IMR-90 (cell line): ENCODE measurements around the gene PLD6. TPM values are rescaled to one million over a fixed set of nuclear protein-coding genes. Genes with fewer than 3 reads are reported as not detected.

ENCODE experiments used
- ATAC-seq: fragments of 200-7000 bp; cut with Tn5 transposase; 2 replicates; pipeline ENCODE4 v1.9.1; 2020; ENCODE audit warnings: low read depth, mild to moderate bottlenecking, moderate library complexity
- BruUV-seq: library from RNA; stranded (reverse); fragments of 400-500 nt; replicated peaks from 2 replicates; lab custom pipeline; 2021; lab: Mats Ljungman, UMichigan
- CTCF ChIA-PET: fragments of 300-600 bp; formaldehyde crosslinking; extraction: SDS; loops from one replicate; lab custom pipeline; 2021; ENCODE audit warnings: antibody characterized with exemption; lab: Yijun Ruan, JAX
- POLR2A ChIA-PET: fragments of 300-600 bp; sonication (Branson Sonifier 250); formaldehyde crosslinking; loops from one replicate; lab custom pipeline; 2022; ENCODE audit warnings: antibody characterized with exemption; ENCODE audit not compliant: unreplicated experiment; lab: Charles Lee
- DNase-seq: peaks from one replicate; pipeline ENCODE4 v3.0.0; 2013
- H2AFZ ChIP-seq: replicated peaks from 2 replicates; pipeline ENCODE3; 2013; ENCODE audit warnings: low read length, mild to moderate bottlenecking; ENCODE audit not compliant: poor library complexity
- H2AK5ac ChIP-seq: 2 replicates; pipeline ENCODE4 v1.6.1; 2013; ENCODE audit warnings: low read depth, low read length, inconsistent platforms
- H2AK9ac ChIP-seq: replicated peaks from 2 replicates; pipeline ENCODE3; 2013; ENCODE audit warnings: mild to moderate bottlenecking, low read depth, low read length, moderate library complexity; ENCODE audit not compliant: poor library complexity
- H2BK120ac ChIP-seq: 2 replicates; pipeline ENCODE4 v1.6.1; 2013; ENCODE audit warnings: low read depth, low read length, inconsistent platforms
- H2BK15ac ChIP-seq: 3 replicates; pipeline ENCODE4 v1.6.1; 2013; ENCODE audit warnings: low read depth, low read length, inconsistent platforms
- H2BK20ac ChIP-seq: 2 replicates; pipeline ENCODE4 v1.6.1; 2013; ENCODE audit warnings: low read depth, mild to moderate bottlenecking, inconsistent platforms, low read length, moderate library complexity
- H2BK5ac ChIP-seq: 2 replicates; pipeline ENCODE4 v1.6.1; 2013; ENCODE audit warnings: mild to moderate bottlenecking, low read depth, low read length, inconsistent platforms; ENCODE audit not compliant: poor library complexity, severe bottlenecking
- H3K14ac ChIP-seq: replicated peaks from 2 replicates; pipeline ENCODE4 v1.6.1; 2013; ENCODE audit warnings: low read depth, low read length, inconsistent platforms
- H3K18ac ChIP-seq: 2 replicates; pipeline ENCODE4 v1.6.1; 2013; ENCODE audit warnings: low read depth, low read length, control low read depth
- H3K23ac ChIP-seq: 2 replicates; pipeline ENCODE4 v1.6.1; 2013; ENCODE audit warnings: low read depth, low read length, inconsistent platforms
- H3K27ac ChIP-seq: 2 replicates; pipeline ENCODE4 v1.5.1; 2013; ENCODE audit warnings: mild to moderate bottlenecking, control low read depth, low read length; ENCODE audit not compliant: insufficient read depth
- H3K27me3 ChIP-seq: 2 replicates; pipeline ENCODE4 v1.6.1; 2013; ENCODE audit warnings: low read length; ENCODE audit not compliant: control insufficient read depth, insufficient read depth
- H3K36me3 ChIP-seq: 2 replicates; pipeline ENCODE4 v1.6.1; 2013; ENCODE audit warnings: low read length, mixed read lengths; ENCODE audit not compliant: control insufficient read depth, insufficient read depth
- H3K4ac ChIP-seq: 2 replicates; pipeline ENCODE4 v1.6.1; 2013; ENCODE audit warnings: low read depth, low read length, inconsistent platforms
- H3K4me1 ChIP-seq: 2 replicates; pipeline ENCODE4 v1.6.1; 2013; ENCODE audit warnings: low read length, mixed read lengths; ENCODE audit not compliant: control insufficient read depth, insufficient read depth
- H3K4me2 ChIP-seq: 2 replicates; pipeline ENCODE4 v1.6.1; 2013; ENCODE audit warnings: low read depth, mild to moderate bottlenecking, control low read depth, low read length, moderate library complexity
- H3K4me3 ChIP-seq: 2 replicates; pipeline ENCODE4 v1.5.1; 2013; ENCODE audit warnings: low read depth, mild to moderate bottlenecking, control low read depth, low read length, moderate library complexity; ENCODE audit not compliant: insufficient read depth
- H3K56ac ChIP-seq: 2 replicates; pipeline ENCODE4 v1.6.1; 2013; ENCODE audit warnings: low read length, inconsistent platforms; ENCODE audit not compliant: insufficient read depth; ENCODE audit errors: extremely low read depth
- H3K79me1 ChIP-seq, 2 experiments: 2 replicates each; pipeline ENCODE4 v1.6.1; 2013; ENCODE audit warnings: low read length in 2 of 2, inconsistent platforms in 1 of 2, low read depth in 1 of 2
- H3K9ac ChIP-seq: 2 replicates; pipeline ENCODE4 v1.6.1; 2013; ENCODE audit warnings: low read depth, low read length, control low read depth
- H3K9me1 ChIP-seq: 2 replicates; pipeline ENCODE4 v1.6.1; 2013; ENCODE audit warnings: low read length, inconsistent platforms; ENCODE audit not compliant: insufficient read depth
- H3K9me3 ChIP-seq: 2 replicates; pipeline ENCODE4 v1.6.1; 2013; ENCODE audit warnings: low read length; ENCODE audit not compliant: control insufficient read depth, insufficient read depth
- H4K20me1 ChIP-seq: 2 replicates; pipeline ENCODE4 v1.6.1; 2013; ENCODE audit warnings: low read length, inconsistent platforms; ENCODE audit not compliant: insufficient read depth
- H4K5ac ChIP-seq: 2 replicates; pipeline ENCODE4 v1.6.1; 2013; ENCODE audit warnings: mild to moderate bottlenecking, low read depth, low read length, control low read depth
- H4K8ac ChIP-seq, 2 experiments: 2 replicates each; pipeline ENCODE4 v1.6.1; 2013; ENCODE audit warnings: low read depth in 2 of 2, low read length in 2 of 2, control low read depth in 1 of 2, inconsistent platforms in 1 of 2
- H4K91ac ChIP-seq: 2 replicates; pipeline ENCODE4 v1.6.1; 2013; ENCODE audit warnings: low read depth, low read length, inconsistent platforms; ENCODE audit not compliant: insufficient read depth
- FOS ChIP-seq: fragments of 150-350 bp; IDR thresholded peaks from 2 replicates; pipeline ENCODE4 v1.6.1; 2016; ENCODE audit warnings: low read depth, low read length
- MAZ ChIP-seq: IDR thresholded peaks from 2 replicates; pipeline ENCODE4 v1.6.1; 2012; ENCODE audit warnings: low read depth, mild to moderate bottlenecking, low read length, improper control_type of control experiment, moderate library complexity, borderline replicate concordance
- RAD21 ChIP-seq: IDR thresholded peaks from 2 replicates; pipeline ENCODE4 v1.6.1; 2012; ENCODE audit warnings: low read length, improper control_type of control experiment
- RCOR1 ChIP-seq: IDR thresholded peaks from 2 replicates; pipeline ENCODE4 v1.6.1; 2012; ENCODE audit warnings: mild to moderate bottlenecking, low read length, improper control_type of control experiment; ENCODE audit not compliant: insufficient replicate concordance
- WGBS, 2 experiments: methylation state at CpG; one replicate each; pipeline versions ENCODE4 v1.1.5 to v1.1.7; 2013; ENCODE audit warnings: missing lambda C conversion rate in 2 of 2; ENCODE audit not compliant: insufficient read length in 1 of 2; ENCODE audit errors: extremely low coverage in 2 of 2; 5-methylcytosine and 5-hydroxymethylcytosine counted together
- dilution Hi-C: fragments of 300-500 bp; cut with HindIII; formaldehyde crosslinking; loops from one replicate; pipeline ENCODE4 v1.14.3; 2018; ENCODE audit warnings: low sequenced_read_pairs; ENCODE audit not compliant: unreplicated experiment
- in situ Hi-C: fragments of 300-500 bp; cut with MboI; formaldehyde crosslinking; loops from 3 replicates; pipeline ENCODE4 v1.14.3; 2019; ENCODE audit warnings: low sequenced_read_pairs, inconsistent platforms, mixed read lengths
- intact Hi-C: fragments of 100-400 bp; cut with micrococcal nuclease; formaldehyde crosslinking; loops from 2 replicates; pipeline ENCODE4 v1.10.0; 2022
- microRNA-seq, 2 experiments: library from miRNA; stranded (forward) in 1 of 2; unstranded in 1 of 2; fragments of 10-50 nt in 1 of 2; fragments of <30 nt in 1 of 2; gene quantifications in 1 of 2; microRNA quantifications in 1 of 2; one replicate each; pipeline versions ENCODE3 to v1.1.0; 2013 to 2020; ENCODE audit not compliant: insufficient read depth in 1 of 2, insufficient read length in 1 of 2, unreplicated experiment in 1 of 2
- polyA plus RNA-seq, 3 experiments: library from polyadenylated mRNA; depleted of rRNA; stranded (reverse); fragments of >200 nt; gene quantifications; 2 replicates each; pipeline ENCODE4 v1.2.3, GENCODE V29; 2012; ENCODE audit warnings: low replicate concordance in 1 of 3
- small RNA-seq, 5 experiments: library from RNA; depleted of rRNA; stranded (forward); fragments of <200 nt; gene quantifications; one replicate each; pipeline ENCODE3, GENCODE V24; 2012
- total RNA-seq: library from RNA; depleted of rRNA; stranded (reverse); fragments of >200 nt; gene quantifications from 2 replicates; pipeline ENCODE4 v1.2.3, GENCODE V29; 2012; rRNA removed

The PLD6 gene
- total and polyA plus RNA-seq, 2 of the 4 experiments (the other 2 are of a cell fraction): 1.1 to 1.5 TPM

- H2BK5ac ChIP-seq: peak overlapping the region; percentile 91
- POLR2A ChIA-PET: no interaction called here
- H3K4ac ChIP-seq: peak overlapping the region; percentile 83
- H3K9me3 ChIP-seq: no peaks in the 10 kb centered on the region
- in situ Hi-C loops: no loop called here
- no TSS peak for BruUV-seq
- peak overlapping the region; percentile 63; the same call in 1 of the 3 replicates for H2BK15ac ChIP-seq
- H2AK5ac ChIP-seq: peak overlapping the region; percentile 71; the same call in 1 of the 2 replicates
- peak overlapping the region; percentile 53 for H3K27ac ChIP-seq
- peak overlapping the region; percentile 73; the same call in 1 of the 2 replicates for H2BK20ac ChIP-seq
- H3K36me3 ChIP-seq: peaks cover 68% of the 10 kb centered on the region
- 100% methylated on average over 1 of the region's 5 CpGs; no CpG with 5 or more reads in 1 of the 2 experiments for WGBS, 2 experiments
- dilution Hi-C loops: no loop called here
- peaks cover 30% of the 10 kb centered on the region for H3K9me1 ChIP-seq
- peaks cover 22 to 64% of the 10 kb centered on the region in 2 experiments for H3K79me1 ChIP-seq
- H3K4me3 ChIP-seq: no peak overlapping the region
- H4K91ac ChIP-seq: peak overlapping the region; percentile 65; the same call in 1 of the 2 replicates
- TF ChIP-seq RAD21: peak; percentile 8; the same call in 1 of the 2 replicates
- peak; percentile 84 for TF ChIP-seq RCOR1
- TF ChIP-seq FOS: peak; percentile 74
- no peak for TF ChIP-seq MAZ
- H3K4me2 ChIP-seq: peak overlapping the region; percentile 25; the same call in 1 of the 2 replicates
- peak; percentile 90 for DNase-seq
- H3K4me1 ChIP-seq: peaks cover 21% of the 10 kb centered on the region
- peak overlapping the region; percentile 73; the same call in 1 of the 2 replicates for H3K23ac ChIP-seq
- H3K56ac ChIP-seq: no peak overlapping the region
- peak overlapping the region; percentile 56; the same call in 1 of the 2 replicates for H2BK120ac ChIP-seq
- peaks cover 25% of the 10 kb centered on the region for H4K20me1 ChIP-seq
- H3K9ac ChIP-seq: no peak overlapping the region
- CTCF ChIA-PET: no interaction called here
- peak; percentile 41 for ATAC-seq
- H2AFZ ChIP-seq: no peak overlapping the region
- intact Hi-C loops: loop anchor here (5.0 kb wide), 1 partner anchor 109 kb away; the partner anchor contains the start of gene MPRIP
- peak overlapping the region; percentile 93 for H2AK9ac ChIP-seq
- H3K27me3 ChIP-seq: no peaks in the 10 kb centered on the region
- H4K5ac ChIP-seq: peak overlapping the region; percentile 8; the same call in 1 of the 2 replicates
- H3K14ac ChIP-seq: peak overlapping the region; percentile 79
- peak overlapping the region; percentile 24 to 73; a peak in 1 of 4 replicates for H4K8ac ChIP-seq
- H3K18ac ChIP-seq: no peak overlapping the region; the same call in 1 of the 2 replicates
These were observed 55.1 kb downstream of the PLD6 start for GRCh38 chr17:17151055-17151454.

Small RNA genes within 50 kb of the gene (microRNA-seq; reads per million reads assigned to microRNA genes)
- gene RNU6-767P (ENCODE audit: insufficient read depth, insufficient read length): not detected

Small RNA genes within 50 kb of the gene (small RNA-seq; reads per million reads assigned to genes)
- gene RNU6-767P: 0 reads per million in 5 experiments

Other genes starting within 250 kb of the PLD6 start
- not detected in 2 replicates for gene TNFRSF13B, start 234.2 kb downstream of the PLD6 start, total RNA-seq
- gene TNFRSF13B, start 234.2 kb downstream of the PLD6 start, polyA plus RNA-seq (2012; rRNA removed): not detected in 2 replicates
- 111 and 113 TPM in 2 replicates for gene MPRIP, start 163.9 kb downstream of the PLD6 start, total RNA-seq
- 147 and 149 TPM in 2 replicates for gene MPRIP, start 163.9 kb downstream of the PLD6 start, polyA plus RNA-seq (2012; rRNA removed)
- 16.8 and 18.3 TPM in 2 replicates for gene FLCN, start 30.8 kb upstream of the PLD6 start, total RNA-seq
- 19.6 and 24.8 TPM in 2 replicates for gene FLCN, start 30.8 kb upstream of the PLD6 start, polyA plus RNA-seq (2012; rRNA removed)
- gene COPS3, start 74.9 kb upstream of the PLD6 start, total RNA-seq: 130 and 144 TPM in 2 replicates
- 59.8 and 71.4 TPM in 2 replicates for gene COPS3, start 74.9 kb upstream of the PLD6 start, polyA plus RNA-seq (2012; rRNA removed)
- gene NT5M, start 97.0 kb upstream of the PLD6 start, total RNA-seq: 0.18 and 0.28 TPM in 2 replicates
- 0.32 and 0.55 TPM in 2 replicates for gene NT5M, start 97.0 kb upstream of the PLD6 start, polyA plus RNA-seq (2012; rRNA removed)